GM12878 (cell line): ENCODE measurements around the gene MOAP1. TPM values are rescaled to one million over a fixed set of nuclear protein-coding genes. Genes with fewer than 3 reads are reported as not detected.
A peak's percentile ranks its signal among the peaks of the same experiment; 100 is the strongest.

Experiments
- BMI1 ChIP-seq: fragments of 450-650 bp; IDR thresholded peaks from 2 replicates; pipeline ENCODE4 v1.6.1; 2016; ENCODE audit warnings: mild to moderate bottlenecking, moderate library complexity, borderline replicate concordance
- CREB1 ChIP-seq: IDR thresholded peaks from 2 replicates; pipeline ENCODE4 v1.6.1; 2012; ENCODE audit warnings: low read depth, mild to moderate bottlenecking, inconsistent platforms
- GATAD2B ChIP-seq: fragments of 450-650 bp; conservative IDR thresholded peaks from 2 replicates; pipeline ENCODE4 v1.6.1; 2017; ENCODE audit warnings: low read depth, mild to moderate bottlenecking, moderate library complexity
- IKZF1 ChIP-seq: fragments of 450-650 bp; conservative IDR thresholded peaks from 2 replicates; pipeline ENCODE4 v1.6.1; 2017; ENCODE audit warnings: antibody characterized with exemption, mild to moderate bottlenecking
- IRF5 ChIP-seq: fragments of 450-650 bp; IDR thresholded peaks from 2 replicates; pipeline ENCODE4 v1.6.1; 2017; ENCODE audit warnings: borderline replicate concordance
- MTA2 ChIP-seq: fragments of 450-650 bp; IDR thresholded peaks from 2 replicates; pipeline ENCODE4 v1.6.1; 2016; ENCODE audit warnings: low read depth, mild to moderate bottlenecking, moderate library complexity
- NKRF ChIP-seq: fragments of 450-650 bp; conservative IDR thresholded peaks from 2 replicates; pipeline ENCODE4 v1.6.1; 2017; ENCODE audit warnings: mild to moderate bottlenecking, moderate library complexity
- NR2C2 ChIP-seq: IDR thresholded peaks from 2 replicates; pipeline ENCODE4 v1.6.1; 2011; ENCODE audit warnings: borderline replicate concordance, low read depth; ENCODE audit not compliant: control insufficient read depth, insufficient read length
- PAX8 ChIP-seq: fragments of 450-650 bp; IDR thresholded peaks from 2 replicates; pipeline ENCODE4 v1.6.1; 2017; ENCODE audit warnings: mild to moderate bottlenecking, moderate library complexity
- PBX3 ChIP-seq: IDR thresholded peaks from 2 replicates; pipeline ENCODE4 v1.6.1; 2011; ENCODE audit warnings: mild to moderate bottlenecking, low read depth, low read length, moderate library complexity; ENCODE audit not compliant: insufficient replicate concordance
- PML ChIP-seq: IDR thresholded peaks from 2 replicates; pipeline ENCODE4 v1.6.1; 2012; ENCODE audit warnings: low read length, inconsistent platforms
- POLR2AphosphoS2 ChIP-seq: IDR thresholded peaks from 2 replicates; pipeline ENCODE4 v1.6.1; 2011; ENCODE audit warnings: low read depth, mild to moderate bottlenecking, low read length, improper control_type of control experiment, moderate library complexity
- RAD51 ChIP-seq: fragments of 450-650 bp; IDR thresholded peaks from 2 replicates; pipeline ENCODE4 v1.6.1; 2016; ENCODE audit warnings: moderate library complexity, mild to moderate bottlenecking, inconsistent platforms
- SMAD5 ChIP-seq: IDR thresholded peaks from 2 replicates; pipeline ENCODE4 v1.6.1; 2016; ENCODE audit warnings: antibody characterized with exemption, low read depth
- SPI1 ChIP-seq: IDR thresholded peaks from 2 replicates; pipeline ENCODE4 v1.6.1; 2011; ENCODE audit warnings: low read depth, mild to moderate bottlenecking, low read length, moderate library complexity, borderline replicate concordance; ENCODE audit not compliant: insufficient read depth
- TAF1 ChIP-seq: IDR thresholded peaks from 2 replicates; pipeline ENCODE4 v1.6.1; 2011; ENCODE audit warnings: mild to moderate bottlenecking, low read depth, low read length, borderline replicate concordance
- TARDBP ChIP-seq: IDR thresholded peaks from 2 replicates; pipeline ENCODE4 v1.6.1; 2016; ENCODE audit warnings: borderline replicate concordance
- USF2 ChIP-seq: IDR thresholded peaks from 2 replicates; pipeline ENCODE4 v1.6.1; 2011; ENCODE audit warnings: low read depth, low read length, improper control_type of control experiment, borderline replicate concordance
- ZNF24 ChIP-seq: fragments of 450-650 bp; IDR thresholded peaks from 2 replicates; pipeline ENCODE4 v1.6.1; 2017; ENCODE audit warnings: antibody characterized with exemption, mild to moderate bottlenecking
- ZNF384 ChIP-seq: IDR thresholded peaks from 2 replicates; pipeline ENCODE4 v1.6.1; 2012; ENCODE audit warnings: low read depth, mild to moderate bottlenecking, low read length, improper control_type of control experiment, borderline replicate concordance
- ZNF687 ChIP-seq: fragments of 450-650 bp; IDR thresholded peaks from 2 replicates; pipeline ENCODE4 v1.6.1; 2017; ENCODE audit warnings: mild to moderate bottlenecking, moderate library complexity
- polyA plus RNA-seq, 11 experiments: library from polyadenylated mRNA; depleted of rRNA in 4 of 11; unstranded in 6 of 11; stranded (reverse) in 5 of 11; fragments of >200 nt; fragmentation: Nextera tagmentation in 4 of 11; fragmentation: Illumina TruSeq in 1 of 11; extraction: Ambion mirVana in 4 of 11; extraction: Trizol in 1 of 11; gene quantifications; 1 replicate in 1 of 11; 2 replicates in 10 of 11; pipeline versions ENCODE4 v1.2.1 to v1.2.3, GENCODE V29; 2011 to 2016; ENCODE audit warnings: inconsistent platforms in 2 of 11, missing spikeins in 2 of 11, low read depth in 1 of 11
- total RNA-seq, 4 experiments: library from RNA; depleted of rRNA in 3 of 4; stranded (reverse); fragments of >200 nt in 3 of 4; fragmentation: Illumina TruSeq in 1 of 4; extraction: Trizol in 1 of 4; gene quantifications; 2 replicates each; pipeline versions ENCODE4 v1.2.1 to v1.2.3, GENCODE V29; 2013 to 2021

MOAP1 gene
- total and polyA plus RNA-seq, 10 of the 15 experiments (the other 5 are each of a cell fraction or from before 2014, with no cell fraction given), result 3.1 to 51.9 (median 11.4) TPM

- TF ChIP-seq ZNF687 (no peak; the same call in 1 of the 2 replicates), USF2 (no peak), RAD51 (no peak), TAF1 (peak; percentile 85), GATAD2B (peak; percentile 78; the same call in 1 of the 2 replicates), NR2C2 (no peak), PBX3 (peak; percentile 78), NKRF (peak; percentile 81), TARDBP (no peak), BMI1 (no peak), IRF5 (no peak), PAX8 (no peak), ZNF24 (no peak), IKZF1 (peak; percentile 99), SMAD5 (peak; percentile 64; the same call in 1 of the 2 replicates), CREB1 (peak; percentile 89), PML (peak; percentile 85; the same call in 1 of the 2 replicates), SPI1 (peak; percentile 65; the same call in 1 of the 2 replicates), ZNF384 (no peak), POLR2AphosphoS2 (peak; percentile 53; the same call in 1 of the 2 replicates), MTA2 (peak; percentile 43; the same call in 1 of the 2 replicates)
These were observed 22.2 kb upstream of the MOAP1 start, which contains the start of the genes GON7 and UBR7 (continued) for GRCh38 chr14:93206793-93207467.
